ENCODE measurements around the gene TMEM184A.
"Not testable (repeated sequence)": the region's sequence is repeated elsewhere in the genome, so short reads cannot be mapped to it uniquely, and the experiment has no call there.

Gene TMEM184A

DNA sequence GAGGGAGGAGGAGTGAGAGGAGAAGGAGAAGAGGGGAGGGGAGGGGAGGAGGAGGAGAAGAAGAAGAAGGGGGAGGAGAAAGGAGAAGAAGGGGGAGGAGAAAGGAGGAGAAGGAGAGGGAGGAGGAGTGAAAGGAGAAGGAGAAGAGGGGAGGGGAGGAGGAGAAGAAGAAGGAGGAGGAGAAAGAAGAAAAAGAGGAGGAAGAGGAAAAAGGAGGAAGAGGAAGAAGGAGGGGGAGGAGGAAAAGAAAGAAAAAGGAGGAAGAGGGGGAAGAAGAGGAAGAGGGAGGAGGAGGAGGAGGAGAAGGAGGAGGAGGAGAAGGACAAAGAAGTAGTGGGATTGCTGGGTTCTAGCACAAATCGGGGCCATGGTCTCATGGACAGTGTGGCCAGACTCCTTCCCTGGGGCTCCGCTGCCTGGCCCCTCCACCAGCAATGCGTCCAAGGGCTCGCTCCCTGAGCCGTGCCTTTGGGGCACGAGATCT, 29.7 kb downstream of the TMEM184A start:
- TF ChIP-seq CTCF (IDR thresholded peaks at IDR 0.05; ENCODE audit: control extremely low read depth, extremely low read depth, low read depth, missing control alignments), result no peak
- DNase-seq (ENCODE audit: extremely low spot score), result no peak
- ChIA-PET POLR2A (no interaction called here), CTCF (no interaction called here)

GRCh38 chr7:1525409-1525808, 30.6 kb downstream of the TMEM184A start:
- no peak for DNase-seq (ENCODE audit: extremely low spot score)
- no peak for TF ChIP-seq CTCF (IDR thresholded peaks at IDR 0.05; ENCODE audit: control extremely low read depth, extremely low read depth, low read depth, missing control alignments)
- POLR2A ChIA-PET, result no interaction called here
- CTCF ChIA-PET, result interaction anchor here (2.0 kb wide), 1 partner anchor 31 kb away, joined by 5 read pairs; the partner anchor contains the start of gene TMEM184A

DNA sequence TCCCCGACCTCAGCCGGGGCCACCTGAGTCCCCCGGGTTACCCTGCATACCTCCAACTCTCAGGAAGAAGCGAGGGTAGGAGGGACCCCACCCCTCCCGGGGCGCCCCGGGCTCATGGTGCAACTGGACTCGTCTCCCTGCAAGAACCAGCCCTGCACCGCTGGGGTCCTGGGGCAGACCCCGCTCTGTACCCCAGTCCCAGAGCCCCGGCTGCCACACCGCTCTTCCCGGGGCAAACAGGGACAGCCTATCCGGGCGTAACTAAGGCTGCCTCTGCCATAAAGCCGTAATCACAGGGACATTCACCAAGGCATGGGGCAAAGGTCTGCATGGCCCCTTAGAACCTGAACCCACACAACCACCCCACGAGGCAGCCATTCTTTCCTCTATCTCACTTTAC, 32.2 kb downstream of the TMEM184A start:
- ChIA-PET CTCF (interaction anchor here (2.0 kb wide), 1 partner anchor 32 kb away, joined by 5 read pairs; the partner anchor contains the start of gene TMEM184A), POLR2A (no interaction called here)
- DNase-seq (ENCODE audit: extremely low spot score), result no peak
- no peak for TF ChIP-seq CTCF (IDR thresholded peaks at IDR 0.05; ENCODE audit: control extremely low read depth, extremely low read depth, low read depth, missing control alignments)

GRCh38 chr7:1523208-1523607, 32.8 kb downstream of the TMEM184A start:
- TF ChIP-seq CTCF (IDR thresholded peaks at IDR 0.05; ENCODE audit: control extremely low read depth, extremely low read depth, low read depth, missing control alignments), result no peak
- no peak for DNase-seq (ENCODE audit: extremely low spot score)
- CTCF ChIA-PET, result no interaction called here
- POLR2A ChIA-PET, result no interaction called here

DNA sequence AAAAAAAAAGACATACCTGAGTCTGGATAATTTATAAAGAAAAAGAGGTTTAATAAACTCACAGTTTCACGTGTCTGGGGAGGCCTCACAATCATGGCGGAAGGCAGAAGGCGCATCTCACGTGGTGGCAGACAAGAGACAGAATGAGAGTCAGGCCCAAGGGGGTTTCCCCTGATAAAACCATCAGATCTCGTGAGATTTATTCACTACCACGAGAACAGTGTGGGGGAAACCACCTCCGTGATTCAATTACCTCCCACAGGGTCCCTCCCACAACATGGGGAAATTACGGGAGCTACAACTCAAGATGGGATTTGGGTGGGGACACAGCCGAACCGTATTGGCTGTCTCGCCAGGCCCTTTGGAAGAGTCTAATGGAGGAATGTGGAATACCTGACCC, 34.5 kb downstream of the TMEM184A start:
- no peak for DNase-seq (ENCODE audit: extremely low spot score)
- TF ChIP-seq CTCF (IDR thresholded peaks at IDR 0.05; ENCODE audit: control extremely low read depth, extremely low read depth, low read depth, missing control alignments), result no peak
- ChIA-PET POLR2A (no interaction called here), CTCF (interaction anchor here (0.7 kb wide), 1 partner anchor 8 kb away, joined by 3 read pairs; no protein-coding TSS in a partner anchor)

DNA sequence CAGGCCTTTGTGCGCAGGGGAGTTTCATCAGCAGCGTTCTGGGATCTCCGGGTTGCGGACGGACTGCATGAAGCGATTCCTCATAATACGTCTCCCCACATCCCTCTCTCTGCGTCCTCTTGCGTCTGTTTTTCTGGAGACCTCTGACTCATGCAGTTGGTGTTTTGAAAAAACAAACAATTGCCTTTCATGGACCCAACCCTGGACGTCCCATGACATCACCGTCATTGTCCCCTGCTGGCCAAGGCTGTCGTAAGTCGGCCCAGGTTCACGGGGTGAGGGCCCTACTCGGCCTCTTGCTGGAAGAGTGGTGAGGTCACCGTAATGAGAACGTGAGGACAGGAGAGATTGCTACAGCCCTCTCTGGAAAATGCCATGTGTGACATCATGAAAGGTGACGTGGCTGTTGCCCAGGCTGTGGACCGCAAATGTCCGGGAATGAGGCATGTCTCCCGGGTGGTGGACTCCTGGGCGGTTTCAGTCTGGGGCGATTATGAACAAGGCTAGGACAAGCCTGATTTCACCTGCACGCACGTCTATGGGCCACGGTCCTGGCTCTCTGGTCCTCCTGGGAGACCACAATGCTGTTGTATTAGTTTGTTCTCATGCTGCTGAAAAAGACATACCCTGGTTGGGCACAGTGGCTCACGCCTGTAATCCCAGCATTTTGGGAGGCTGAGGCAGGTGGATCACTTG, 35.3 kb downstream of the TMEM184A start:
- TF ChIP-seq CTCF (IDR thresholded peaks at IDR 0.05; ENCODE audit: control extremely low read depth, extremely low read depth, low read depth, missing control alignments), result no peak
- CTCF ChIA-PET, result no interaction called here
- POLR2A ChIA-PET, result no interaction called here
- no peak for DNase-seq (ENCODE audit: extremely low spot score)

GRCh38 chr7:1519322-1519922, 36.6 kb downstream of the TMEM184A start:
- DNase-seq (ENCODE audit: extremely low spot score); POLR2A ChIA-PET: not testable (repeated sequence)
- CTCF ChIA-PET, result interaction anchor here (0.8 to 1.7 kb wide), 3 partner anchors 9 to 829 kb away, joined by 3 read pairs; no protein-coding TSS in a partner anchor
